IMR-90 (cell line): ENCODE measurements around the gene RMI2. TPM values are rescaled to one million over a fixed set of nuclear protein-coding genes. Genes with fewer than 3 reads are reported as not detected.

Experiments
- ATAC-seq: fragments of 200-7000 bp; cut with Tn5 transposase; 2 replicates; pipeline ENCODE4 v1.9.1; 2020; ENCODE audit warnings: low read depth, mild to moderate bottlenecking, moderate library complexity
- BruUV-seq: library from RNA; stranded (reverse); fragments of 400-500 nt; replicated peaks from 2 replicates; lab custom pipeline; 2021; lab: Mats Ljungman, UMichigan
- CTCF ChIA-PET: fragments of 300-600 bp; formaldehyde crosslinking; extraction: SDS; loops from one replicate; lab custom pipeline; 2021; ENCODE audit warnings: antibody characterized with exemption; lab: Yijun Ruan, JAX
- POLR2A ChIA-PET: fragments of 300-600 bp; sonication (Branson Sonifier 250); formaldehyde crosslinking; loops from one replicate; lab custom pipeline; 2022; ENCODE audit warnings: antibody characterized with exemption; ENCODE audit not compliant: unreplicated experiment; lab: Charles Lee
- DNase-seq: peaks from one replicate; pipeline ENCODE4 v3.0.0; 2013
- H2AFZ ChIP-seq: replicated peaks from 2 replicates; pipeline ENCODE3; 2013; ENCODE audit warnings: low read length, mild to moderate bottlenecking; ENCODE audit not compliant: poor library complexity
- H2AK5ac ChIP-seq: 2 replicates; pipeline ENCODE4 v1.6.1; 2013; ENCODE audit warnings: low read depth, low read length, inconsistent platforms
- H2AK9ac ChIP-seq: replicated peaks from 2 replicates; pipeline ENCODE3; 2013; ENCODE audit warnings: mild to moderate bottlenecking, low read depth, low read length, moderate library complexity; ENCODE audit not compliant: poor library complexity
- H2BK120ac ChIP-seq: 2 replicates; pipeline ENCODE4 v1.6.1; 2013; ENCODE audit warnings: low read depth, low read length, inconsistent platforms
- H2BK15ac ChIP-seq: 3 replicates; pipeline ENCODE4 v1.6.1; 2013; ENCODE audit warnings: low read depth, low read length, inconsistent platforms
- H2BK20ac ChIP-seq: 2 replicates; pipeline ENCODE4 v1.6.1; 2013; ENCODE audit warnings: low read depth, mild to moderate bottlenecking, inconsistent platforms, low read length, moderate library complexity
- H2BK5ac ChIP-seq: 2 replicates; pipeline ENCODE4 v1.6.1; 2013; ENCODE audit warnings: mild to moderate bottlenecking, low read depth, low read length, inconsistent platforms; ENCODE audit not compliant: poor library complexity, severe bottlenecking
- H3K14ac ChIP-seq: replicated peaks from 2 replicates; pipeline ENCODE4 v1.6.1; 2013; ENCODE audit warnings: low read depth, low read length, inconsistent platforms
- H3K18ac ChIP-seq: 2 replicates; pipeline ENCODE4 v1.6.1; 2013; ENCODE audit warnings: low read depth, low read length, control low read depth
- H3K23ac ChIP-seq: 2 replicates; pipeline ENCODE4 v1.6.1; 2013; ENCODE audit warnings: low read depth, low read length, inconsistent platforms
- H3K27ac ChIP-seq: 2 replicates; pipeline ENCODE4 v1.5.1; 2013; ENCODE audit warnings: mild to moderate bottlenecking, control low read depth, low read length; ENCODE audit not compliant: insufficient read depth
- H3K27me3 ChIP-seq: 2 replicates; pipeline ENCODE4 v1.6.1; 2013; ENCODE audit warnings: low read length; ENCODE audit not compliant: control insufficient read depth, insufficient read depth
- H3K36me3 ChIP-seq: 2 replicates; pipeline ENCODE4 v1.6.1; 2013; ENCODE audit warnings: low read length, mixed read lengths; ENCODE audit not compliant: control insufficient read depth, insufficient read depth
- H3K4ac ChIP-seq: 2 replicates; pipeline ENCODE4 v1.6.1; 2013; ENCODE audit warnings: low read depth, low read length, inconsistent platforms
- H3K4me1 ChIP-seq: 2 replicates; pipeline ENCODE4 v1.6.1; 2013; ENCODE audit warnings: low read length, mixed read lengths; ENCODE audit not compliant: control insufficient read depth, insufficient read depth
- H3K4me2 ChIP-seq: 2 replicates; pipeline ENCODE4 v1.6.1; 2013; ENCODE audit warnings: low read depth, mild to moderate bottlenecking, control low read depth, low read length, moderate library complexity
- H3K4me3 ChIP-seq: 2 replicates; pipeline ENCODE4 v1.5.1; 2013; ENCODE audit warnings: low read depth, mild to moderate bottlenecking, control low read depth, low read length, moderate library complexity; ENCODE audit not compliant: insufficient read depth
- H3K56ac ChIP-seq: 2 replicates; pipeline ENCODE4 v1.6.1; 2013; ENCODE audit warnings: low read length, inconsistent platforms; ENCODE audit not compliant: insufficient read depth; ENCODE audit errors: extremely low read depth
- H3K79me1 ChIP-seq, 2 experiments: 2 replicates each; pipeline ENCODE4 v1.6.1; 2013; ENCODE audit warnings: low read length in 2 of 2, inconsistent platforms in 1 of 2, low read depth in 1 of 2
- H3K9ac ChIP-seq: 2 replicates; pipeline ENCODE4 v1.6.1; 2013; ENCODE audit warnings: low read depth, low read length, control low read depth
- H3K9me1 ChIP-seq: 2 replicates; pipeline ENCODE4 v1.6.1; 2013; ENCODE audit warnings: low read length, inconsistent platforms; ENCODE audit not compliant: insufficient read depth
- H3K9me3 ChIP-seq: 2 replicates; pipeline ENCODE4 v1.6.1; 2013; ENCODE audit warnings: low read length; ENCODE audit not compliant: control insufficient read depth, insufficient read depth
- H4K20me1 ChIP-seq: 2 replicates; pipeline ENCODE4 v1.6.1; 2013; ENCODE audit warnings: low read length, inconsistent platforms; ENCODE audit not compliant: insufficient read depth
- H4K5ac ChIP-seq: 2 replicates; pipeline ENCODE4 v1.6.1; 2013; ENCODE audit warnings: mild to moderate bottlenecking, low read depth, low read length, control low read depth
- H4K8ac ChIP-seq, 2 experiments: 2 replicates each; pipeline ENCODE4 v1.6.1; 2013; ENCODE audit warnings: low read depth in 2 of 2, low read length in 2 of 2, control low read depth in 1 of 2, inconsistent platforms in 1 of 2
- H4K91ac ChIP-seq: 2 replicates; pipeline ENCODE4 v1.6.1; 2013; ENCODE audit warnings: low read depth, low read length, inconsistent platforms; ENCODE audit not compliant: insufficient read depth
- BHLHE40 ChIP-seq: fragments of 150-350 bp; IDR thresholded peaks from 2 replicates; pipeline ENCODE4 v1.6.1; 2016; ENCODE audit warnings: mild to moderate bottlenecking, low read depth, low read length
- CEBPB ChIP-seq: IDR thresholded peaks from 2 replicates; pipeline ENCODE4 v1.6.1; 2012; ENCODE audit warnings: low read depth, low read length, improper control_type of control experiment
- CHD1 ChIP-seq: IDR thresholded peaks from 2 replicates; pipeline ENCODE4 v1.6.1; 2012; ENCODE audit warnings: low read depth, low read length, improper control_type of control experiment
- CTCF ChIP-seq: conservative IDR thresholded peaks from 2 replicates; pipeline ENCODE4 v1.5.1; 2012; ENCODE audit warnings: mild to moderate bottlenecking, low read depth, low read length, improper control_type of control experiment
- ELK1 ChIP-seq: fragments of 150-350 bp; IDR thresholded peaks from 2 replicates; pipeline ENCODE4 v1.6.1; 2016; ENCODE audit warnings: low read depth, mild to moderate bottlenecking, low read length, moderate library complexity, borderline replicate concordance
- FOS ChIP-seq: fragments of 150-350 bp; IDR thresholded peaks from 2 replicates; pipeline ENCODE4 v1.6.1; 2016; ENCODE audit warnings: low read depth, low read length
- MAFK ChIP-seq: IDR thresholded peaks from 2 replicates; pipeline ENCODE4 v1.6.1; 2012; ENCODE audit warnings: low read depth, low read length, improper control_type of control experiment
- MAZ ChIP-seq: IDR thresholded peaks from 2 replicates; pipeline ENCODE4 v1.6.1; 2012; ENCODE audit warnings: low read depth, mild to moderate bottlenecking, low read length, improper control_type of control experiment, moderate library complexity, borderline replicate concordance
- MXI1 ChIP-seq: IDR thresholded peaks from 2 replicates; pipeline ENCODE4 v1.6.1; 2012; ENCODE audit warnings: low read depth, mild to moderate bottlenecking, low read length, moderate library complexity, borderline replicate concordance
- NFE2L2 ChIP-seq: fragments of 150-350 bp; IDR thresholded peaks from 2 replicates; pipeline ENCODE4 v1.6.1; 2016; ENCODE audit warnings: low read depth, mild to moderate bottlenecking, low read length
- POLR2A ChIP-seq: IDR thresholded peaks from 2 replicates; pipeline ENCODE4 v1.6.1; 2012; ENCODE audit warnings: mild to moderate bottlenecking, low read depth, low read length
- RAD21 ChIP-seq: IDR thresholded peaks from 2 replicates; pipeline ENCODE4 v1.6.1; 2012; ENCODE audit warnings: low read length, improper control_type of control experiment
- RCOR1 ChIP-seq: IDR thresholded peaks from 2 replicates; pipeline ENCODE4 v1.6.1; 2012; ENCODE audit warnings: mild to moderate bottlenecking, low read length, improper control_type of control experiment; ENCODE audit not compliant: insufficient replicate concordance
- RFX5 ChIP-seq: IDR thresholded peaks from 2 replicates; pipeline ENCODE4 v1.8.0; 2012; ENCODE audit warnings: low read depth, mild to moderate bottlenecking, low read length, moderate library complexity
- SMC3 ChIP-seq: fragments of 150-350 bp; IDR thresholded peaks from 2 replicates; pipeline ENCODE4 v1.6.1; 2016; ENCODE audit warnings: low read depth, mild to moderate bottlenecking, antibody characterized with exemption, low read length, moderate library complexity
- WGBS, 2 experiments: methylation state at CpG; one replicate each; pipeline versions ENCODE4 v1.1.5 to v1.1.7; 2013; ENCODE audit warnings: missing lambda C conversion rate in 2 of 2; ENCODE audit not compliant: insufficient read length in 1 of 2; ENCODE audit errors: extremely low coverage in 2 of 2; 5-methylcytosine and 5-hydroxymethylcytosine counted together
- dilution Hi-C: fragments of 300-500 bp; cut with HindIII; formaldehyde crosslinking; loops from one replicate; pipeline ENCODE4 v1.14.3; 2018; ENCODE audit warnings: low sequenced_read_pairs; ENCODE audit not compliant: unreplicated experiment
- in situ Hi-C: fragments of 300-500 bp; cut with MboI; formaldehyde crosslinking; loops from 3 replicates; pipeline ENCODE4 v1.14.3; 2019; ENCODE audit warnings: low sequenced_read_pairs, inconsistent platforms, mixed read lengths
- intact Hi-C: fragments of 100-400 bp; cut with micrococcal nuclease; formaldehyde crosslinking; loops from 2 replicates; pipeline ENCODE4 v1.10.0; 2022
- polyA plus RNA-seq, 3 experiments: library from polyadenylated mRNA; depleted of rRNA; stranded (reverse); fragments of >200 nt; gene quantifications; 2 replicates each; pipeline ENCODE4 v1.2.3, GENCODE V29; 2012; ENCODE audit warnings: low replicate concordance in 1 of 3
- total RNA-seq: library from RNA; depleted of rRNA; stranded (reverse); fragments of >200 nt; gene quantifications from 2 replicates; pipeline ENCODE4 v1.2.3, GENCODE V29; 2012
- TF ChIP-seq, protein P1 (sequence below): fragments of 150-350 bp; IDR thresholded peaks from 2 replicates; pipeline ENCODE4 v1.6.1; 2017; ENCODE audit warnings: mild to moderate bottlenecking, antibody characterized with exemption, low read length, low read depth

Gene RMI2
- total and polyA plus RNA-seq, 2 of the 4 experiments (the other 2 are of a cell fraction): 3.2 to 5.6 TPM

DNA sequence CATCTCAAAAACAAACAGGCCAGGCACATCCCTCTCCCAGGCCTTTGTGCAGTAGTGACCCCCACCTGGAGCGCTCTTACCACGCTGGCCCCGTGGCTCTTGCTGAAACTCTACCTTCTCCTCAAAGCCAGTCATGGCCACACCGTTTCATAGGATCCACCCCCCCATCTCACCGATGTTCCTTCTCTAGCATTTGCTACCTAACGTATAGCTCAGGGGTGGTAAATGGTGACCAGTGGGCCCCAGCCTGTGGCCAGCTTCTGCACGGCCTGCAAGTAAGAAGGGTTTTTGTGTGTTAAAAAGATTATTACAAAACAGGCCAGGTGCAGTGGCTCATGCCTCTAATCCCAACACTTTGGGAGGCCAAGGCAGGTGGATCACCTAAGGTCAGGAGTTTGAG is 43.8 kb downstream of the RMI2 start:
- Histone ChIP-seq H2AFZ (no peak overlapping the region), H3K4ac (no peak overlapping the region), H3K4me3 (no peak overlapping the region), H4K8ac (no peak overlapping the region), H3K18ac (no peak overlapping the region), H3K9ac (no peak overlapping the region), H3K4me2 (no peak overlapping the region), H3K4me1 (peaks cover 5% of the 10 kb centered on the region; the same call in 1 of the 2 replicates), H2BK15ac (no peak overlapping the region), H2BK20ac (no peak overlapping the region), H3K36me3 (no peaks in the 10 kb centered on the region), H3K27ac (no peak overlapping the region), H3K23ac (no peak overlapping the region), H3K9me3 (no peaks in the 10 kb centered on the region), H3K9me1 (no peaks in the 10 kb centered on the region), H4K5ac (no peak overlapping the region), H3K79me1 (no peaks in the 10 kb centered on the region), H3K27me3 (no peaks in the 10 kb centered on the region), H3K56ac (no peak overlapping the region), H2BK5ac (no peak overlapping the region), H4K91ac (no peak overlapping the region), H2AK5ac (no peak overlapping the region), H3K14ac (no peak overlapping the region), H2AK9ac (no peak overlapping the region), H2BK120ac (no peak overlapping the region), H4K20me1 (no peaks in the 10 kb centered on the region)
- WGBS, 2 experiments: 100% methylated on average over 1 of the region's 7 CpGs; no CpG with 5 or more reads in 1 of the 2 experiments
- intact Hi-C loops (no loop called here), in situ Hi-C loops (no loop called here), dilution Hi-C loops (no loop called here)
- POLR2A ChIA-PET: no interaction called here
- no TSS peak for BruUV-seq
- TF ChIP-seq CEBPB (no peak), POLR2A (no peak), CTCF (no peak), RAD21 (no peak), BHLHE40 (no peak), SMC3 (no peak), ELK1 (no peak), RCOR1 (no peak), CHD1 (no peak), RFX5 (no peak), NFE2L2 (no peak), FOS (no peak), MXI1 (no peak), MAZ (no peak), MAFK (no peak)
- TF ChIP-seq, protein P1, sequence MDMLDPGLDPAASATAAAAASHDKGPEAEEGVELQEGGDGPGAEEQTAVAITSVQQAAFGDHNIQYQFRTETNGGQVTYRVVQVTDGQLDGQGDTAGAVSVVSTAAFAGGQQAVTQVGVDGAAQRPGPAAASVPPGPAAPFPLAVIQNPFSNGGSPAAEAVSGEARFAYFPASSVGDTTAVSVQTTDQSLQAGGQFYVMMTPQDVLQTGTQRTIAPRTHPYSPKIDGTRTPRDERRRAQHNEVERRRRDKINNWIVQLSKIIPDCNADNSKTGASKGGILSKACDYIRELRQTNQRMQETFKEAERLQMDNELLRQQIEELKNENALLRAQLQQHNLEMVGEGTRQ: no peak
- CTCF ChIA-PET: no interaction called here
- DNase-seq (no peak), ATAC-seq (no peak)
